ENCODE results near the gene STARD10. TPM values are rescaled to one million over a fixed set of nuclear protein-coding genes. Genes with fewer than 3 reads are reported as not detected.

Gene STARD10
- total RNA-seq, 1 experiment from 2014 or later, result 58.4 TPM

DNA sequence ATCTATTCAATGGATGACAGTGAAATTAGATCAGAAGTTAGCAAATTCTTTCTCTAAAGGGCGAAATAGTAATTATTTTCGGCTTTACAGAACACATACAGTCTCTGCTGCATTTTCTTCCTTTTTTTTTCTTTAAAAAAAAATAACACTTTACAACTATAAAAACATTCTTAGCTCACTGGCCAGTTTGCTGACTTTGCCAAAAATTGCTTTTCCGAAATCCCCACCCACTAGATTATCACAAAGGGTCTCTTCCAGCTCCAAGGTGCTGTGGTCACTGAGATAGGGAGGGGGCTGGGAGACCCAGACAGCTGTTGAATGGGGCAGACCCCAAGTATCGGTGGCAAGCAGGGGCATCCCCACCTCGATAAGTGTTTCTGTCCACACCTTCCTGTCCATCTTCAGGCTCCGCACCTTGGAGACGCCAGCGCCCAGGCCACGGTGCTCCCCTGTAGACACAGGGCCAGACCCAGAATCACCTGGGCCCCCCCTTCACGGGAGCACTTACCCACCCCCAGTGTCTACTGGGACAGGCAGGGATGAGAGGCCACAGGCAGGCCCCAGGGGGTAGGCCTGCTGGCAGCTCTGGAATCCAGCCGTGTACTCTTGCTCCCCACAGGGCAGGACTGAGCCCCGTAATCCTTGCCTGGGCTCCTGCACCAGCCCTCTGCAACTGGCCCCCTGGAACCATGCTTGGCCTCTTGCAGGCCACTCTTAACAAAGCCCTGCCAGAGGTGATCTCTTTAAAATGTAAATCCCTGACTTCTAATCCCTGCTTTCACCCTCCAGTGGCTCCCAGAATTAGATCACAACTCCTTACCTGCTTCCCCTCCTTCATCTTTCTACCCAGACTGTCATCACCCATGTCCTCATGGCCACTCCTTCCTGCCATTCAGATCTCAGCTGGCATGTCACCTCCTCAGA, 88.1 kb downstream of the STARD10 start:
- ATAC-seq (no peak), DNase-seq (ENCODE audit: low read depth, low spot score) (no peak)
- no peak overlapping the region for H3K4me2 ChIP-seq (ENCODE audit: low read length)
- no peaks in the 10 kb centered on the region for H3K9me3 ChIP-seq (ENCODE audit: control insufficient read depth in 1 of 2, insufficient read depth in 1 of 2, low read depth in 1 of 2, low read length in 2 of 2)
- TF ChIP-seq EGR1 (IDR thresholded peaks at IDR 0.05; ENCODE audit: low read depth), result no peak
- TF ChIP-seq, protein P1, sequence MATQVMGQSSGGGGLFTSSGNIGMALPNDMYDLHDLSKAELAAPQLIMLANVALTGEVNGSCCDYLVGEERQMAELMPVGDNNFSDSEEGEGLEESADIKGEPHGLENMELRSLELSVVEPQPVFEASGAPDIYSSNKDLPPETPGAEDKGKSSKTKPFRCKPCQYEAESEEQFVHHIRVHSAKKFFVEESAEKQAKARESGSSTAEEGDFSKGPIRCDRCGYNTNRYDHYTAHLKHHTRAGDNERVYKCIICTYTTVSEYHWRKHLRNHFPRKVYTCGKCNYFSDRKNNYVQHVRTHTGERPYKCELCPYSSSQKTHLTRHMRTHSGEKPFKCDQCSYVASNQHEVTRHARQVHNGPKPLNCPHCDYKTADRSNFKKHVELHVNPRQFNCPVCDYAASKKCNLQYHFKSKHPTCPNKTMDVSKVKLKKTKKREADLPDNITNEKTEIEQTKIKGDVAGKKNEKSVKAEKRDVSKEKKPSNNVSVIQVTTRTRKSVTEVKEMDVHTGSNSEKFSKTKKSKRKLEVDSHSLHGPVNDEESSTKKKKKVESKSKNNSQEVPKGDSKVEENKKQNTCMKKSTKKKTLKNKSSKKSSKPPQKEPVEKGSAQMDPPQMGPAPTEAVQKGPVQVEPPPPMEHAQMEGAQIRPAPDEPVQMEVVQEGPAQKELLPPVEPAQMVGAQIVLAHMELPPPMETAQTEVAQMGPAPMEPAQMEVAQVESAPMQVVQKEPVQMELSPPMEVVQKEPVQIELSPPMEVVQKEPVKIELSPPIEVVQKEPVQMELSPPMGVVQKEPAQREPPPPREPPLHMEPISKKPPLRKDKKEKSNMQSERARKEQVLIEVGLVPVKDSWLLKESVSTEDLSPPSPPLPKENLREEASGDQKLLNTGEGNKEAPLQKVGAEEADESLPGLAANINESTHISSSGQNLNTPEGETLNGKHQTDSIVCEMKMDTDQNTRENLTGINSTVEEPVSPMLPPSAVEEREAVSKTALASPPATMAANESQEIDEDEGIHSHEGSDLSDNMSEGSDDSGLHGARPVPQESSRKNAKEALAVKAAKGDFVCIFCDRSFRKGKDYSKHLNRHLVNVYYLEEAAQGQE (IDR thresholded peaks at IDR 0.05; ENCODE audit: low read depth), result no peak
- no peaks in the 10 kb centered on the region for H4K20me1 ChIP-seq (ENCODE audit: insufficient read depth)
- intact Hi-C loops (cut with micrococcal nuclease), result no loop called here
- H2AFZ ChIP-seq (ENCODE audit: low read depth, low read length, poor library complexity, severe bottlenecking), result no peak overlapping the region
- ChIA-PET RAD21 (ENCODE audit: low non-redundant PET in 1 of 2, low total read pairs in 2 of 2, uncharacterized antibody in 2 of 2, unreplicated experiment in 2 of 2) (no interaction called here), CTCF (no interaction called here), POLR2A (no interaction called here)
- H3K9me2 ChIP-seq (ENCODE audit: insufficient read depth), result no peaks in the 10 kb centered on the region
- no peak overlapping the region for H3K4me3 ChIP-seq (replicated peaks in 1 of 2; ENCODE audit: low read depth in 1 of 2, low read length in 2 of 2)
- H3K4me1 ChIP-seq (ENCODE audit: control insufficient read depth in 1 of 2, insufficient read depth in 2 of 2, low read length in 2 of 2), result peaks cover 0 to 8% of the 10 kb centered on the region in 2 experiments; a peak in 1 of 4 replicates
- no TSS peak for BruUV-seq (replicated peaks)
- no peak overlapping the region for H3K9ac ChIP-seq (ENCODE audit: low read length)
- no peaks in the 10 kb centered on the region for H3K27me3 ChIP-seq (ENCODE audit: insufficient read depth, low read length)
- H3K79me2 ChIP-seq (ENCODE audit: insufficient read depth, low read length), result no peaks in the 10 kb centered on the region
- H3K36me3 ChIP-seq (ENCODE audit: control insufficient read depth in 1 of 2, insufficient read depth in 2 of 2, low read length in 2 of 2), result peaks cover 0 to 7% of the 10 kb centered on the region in 2 experiments; a peak in 2 of 4 replicates
- no peak overlapping the region for H3K27ac ChIP-seq (ENCODE audit: low read depth, low read length)

DNA sequence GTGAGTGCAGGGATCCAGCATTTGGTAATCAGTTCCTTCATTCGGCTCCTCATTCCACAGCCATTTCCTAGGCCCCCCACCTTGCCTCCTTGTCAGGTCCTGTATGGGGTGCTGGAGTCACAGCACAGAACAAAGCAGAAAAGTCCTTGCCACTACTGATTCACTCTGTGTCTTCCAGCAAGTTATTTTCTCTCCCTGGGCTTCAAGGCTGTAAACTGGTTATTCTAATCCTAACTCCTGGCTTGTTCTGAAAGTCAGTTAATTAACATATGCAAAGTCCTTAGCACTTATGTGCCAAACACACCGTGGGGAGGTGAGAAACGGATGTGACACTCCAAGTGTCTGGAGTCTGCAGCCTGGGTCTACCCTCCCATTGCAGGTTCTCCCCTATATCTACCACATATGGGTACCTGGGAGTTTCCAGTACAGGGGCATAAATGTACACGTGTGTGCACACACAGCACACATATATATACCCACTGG, 89.0 kb downstream of the STARD10 start:
- no peaks in the 10 kb centered on the region for H3K27me3 ChIP-seq (ENCODE audit: insufficient read depth, low read length)
- POLR2A ChIA-PET, result no interaction called here
- H3K9me2 ChIP-seq (ENCODE audit: insufficient read depth), result no peaks in the 10 kb centered on the region
- peaks cover 3 to 17% of the 10 kb centered on the region in 2 experiments; a peak in 3 of 4 replicates for H3K4me1 ChIP-seq (ENCODE audit: control insufficient read depth in 1 of 2, insufficient read depth in 2 of 2, low read length in 2 of 2)
- no peak overlapping the region for H3K4me3 ChIP-seq (replicated peaks in 1 of 2; ENCODE audit: low read depth in 1 of 2, low read length in 2 of 2)
- H3K9ac ChIP-seq (ENCODE audit: low read length), result no peak overlapping the region
- peaks cover 0 to 7% of the 10 kb centered on the region in 2 experiments; a peak in 2 of 4 replicates for H3K36me3 ChIP-seq (ENCODE audit: control insufficient read depth in 1 of 2, insufficient read depth in 2 of 2, low read length in 2 of 2)
- DNase-seq (ENCODE audit: low read depth, low spot score) (no peak), ATAC-seq (no peak)
- intact Hi-C loops (cut with micrococcal nuclease), result no loop called here
- no peaks in the 10 kb centered on the region for H4K20me1 ChIP-seq (ENCODE audit: insufficient read depth)
- no peaks in the 10 kb centered on the region for H3K79me2 ChIP-seq (ENCODE audit: insufficient read depth, low read length)
- RAD21 ChIA-PET (ENCODE audit: low non-redundant PET in 1 of 2, low total read pairs in 2 of 2, uncharacterized antibody in 2 of 2, unreplicated experiment in 2 of 2), result no interaction called here
- BruUV-seq (replicated peaks), result no TSS peak
- CTCF ChIA-PET, result no interaction called here
- no peak overlapping the region for H3K4me2 ChIP-seq (ENCODE audit: low read length)
- TF ChIP-seq EGR1 (IDR thresholded peaks at IDR 0.05; ENCODE audit: low read depth), result no peak
- TF ChIP-seq, protein P2, sequence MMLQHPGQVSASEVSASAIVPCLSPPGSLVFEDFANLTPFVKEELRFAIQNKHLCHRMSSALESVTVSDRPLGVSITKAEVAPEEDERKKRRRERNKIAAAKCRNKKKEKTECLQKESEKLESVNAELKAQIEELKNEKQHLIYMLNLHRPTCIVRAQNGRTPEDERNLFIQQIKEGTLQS (IDR thresholded peaks at IDR 0.05), result no peak
- no peak for TF ChIP-seq FOSL1 (IDR thresholded peaks at IDR 0.05; ENCODE audit: low read depth)
- TF ChIP-seq SIN3A (IDR thresholded peaks at IDR 0.05; ENCODE audit: low read depth), result no peak
- TF ChIP-seq POLR2AphosphoS5 (IDR thresholded peaks at IDR 0.05; ENCODE audit: low read depth, low read length), result no peak
- no peak for TF ChIP-seq EZH2phosphoT487 (IDR thresholded peaks at IDR 0.05; ENCODE audit: borderline replicate concordance)
- no peak for TF ChIP-seq CEBPB (IDR thresholded peaks at IDR 0.05; ENCODE audit: low read depth)
- TF ChIP-seq SP1 (IDR thresholded peaks at IDR 0.05; ENCODE audit: low read depth), result no peak
- no peak overlapping the region for H3K27ac ChIP-seq (ENCODE audit: low read depth, low read length)
- H3K9me3 ChIP-seq (ENCODE audit: control insufficient read depth in 1 of 2, insufficient read depth in 1 of 2, low read depth in 1 of 2, low read length in 2 of 2), result no peaks in the 10 kb centered on the region
- no peak overlapping the region for H2AFZ ChIP-seq (ENCODE audit: low read depth, low read length, poor library complexity, severe bottlenecking)

All from HCT116 (cell line).